ENCODE data around the gene PEX7. TPM values are rescaled to one million over a fixed set of nuclear protein-coding genes. Genes with fewer than 3 reads are reported as not detected.

The PEX7 gene
- total RNA-seq = 6.1 TPM

- Histone ChIP-seq H3K4me1 (ENCODE audit: insufficient read depth, low read length) (peaks cover 14% of the 10 kb centered on the region), H3K9me3 (ENCODE audit: low read depth, low read length) (no peaks in the 10 kb centered on the region), H3K4me3 (ENCODE audit: low read length) (peak within 1 kb of the TSS; percentile 64), H3K27me3 (ENCODE audit: insufficient read depth, low read length) (no peaks in the 10 kb centered on the region)
Measured at GRCh38 chr6:136822376-136823127, at the start of gene PEX7. Gene PEX7 (plus strand): TSS chr6:136822592. CDS start chr6:136822666, 74 bp downstream.

GRCh38 chr6:136772685-136773472 lies 49.5 kb upstream of the PEX7 start:
- peaks cover 64% of the 10 kb centered on the region for H3K4me1 ChIP-seq (ENCODE audit: insufficient read depth, low read length)
- H3K9me3 ChIP-seq (ENCODE audit: low read depth, low read length) = no peaks in the 10 kb centered on the region
- no peak overlapping the region for H3K4me3 ChIP-seq (ENCODE audit: low read length)
- H3K27me3 ChIP-seq (ENCODE audit: insufficient read depth, low read length) = no peaks in the 10 kb centered on the region

GRCh38 chr6:136773473-136773796 lies 49.0 kb upstream of the PEX7 start:
- no peak overlapping the region for H3K4me3 ChIP-seq (ENCODE audit: low read length)
- no peaks in the 10 kb centered on the region for H3K27me3 ChIP-seq (ENCODE audit: insufficient read depth, low read length)
- no peaks in the 10 kb centered on the region for H3K9me3 ChIP-seq (ENCODE audit: low read depth, low read length)
- H3K4me1 ChIP-seq (ENCODE audit: insufficient read depth, low read length) = peaks cover 59% of the 10 kb centered on the region

GRCh38 chr6:136774228-136775041 lies 48.0 kb upstream of the PEX7 start:
- H3K27me3 ChIP-seq (ENCODE audit: insufficient read depth, low read length) = no peaks in the 10 kb centered on the region
- H3K4me3 ChIP-seq (ENCODE audit: low read length) = no peak overlapping the region
- no peaks in the 10 kb centered on the region for H3K9me3 ChIP-seq (ENCODE audit: low read depth, low read length)
- peaks cover 55% of the 10 kb centered on the region for H3K4me1 ChIP-seq (ENCODE audit: insufficient read depth, low read length)

GRCh38 chr6:136775081-136775480 lies 47.3 kb upstream of the PEX7 start:
- H3K4me1 ChIP-seq (ENCODE audit: insufficient read depth, low read length) = peaks cover 61% of the 10 kb centered on the region
- H3K27me3 ChIP-seq (ENCODE audit: insufficient read depth, low read length) = no peaks in the 10 kb centered on the region
- H3K9me3 ChIP-seq (ENCODE audit: low read depth, low read length) = no peaks in the 10 kb centered on the region
- no peak overlapping the region for H3K4me3 ChIP-seq (ENCODE audit: low read length)

GRCh38 chr6:136775548-136775947 lies 46.8 kb upstream of the PEX7 start:
- Histone ChIP-seq H3K4me1 (ENCODE audit: insufficient read depth, low read length) (peaks cover 61% of the 10 kb centered on the region), H3K9me3 (ENCODE audit: low read depth, low read length) (no peaks in the 10 kb centered on the region), H3K27me3 (ENCODE audit: insufficient read depth, low read length) (no peaks in the 10 kb centered on the region), H3K4me3 (ENCODE audit: low read length) (no peak overlapping the region)

- Histone ChIP-seq H3K27me3 (ENCODE audit: insufficient read depth, low read length) (no peaks in the 10 kb centered on the region), H3K4me1 (ENCODE audit: insufficient read depth, low read length) (peaks cover 60% of the 10 kb centered on the region), H3K4me3 (ENCODE audit: low read length) (no peak overlapping the region), H3K9me3 (ENCODE audit: low read depth, low read length) (no peaks in the 10 kb centered on the region)
Measured at GRCh38 chr6:136777651-136778050, 44.7 kb upstream of the PEX7 start.

GRCh38 chr6:136779682-136780081 lies 42.7 kb upstream of the PEX7 start:
- no peaks in the 10 kb centered on the region for H3K27me3 ChIP-seq (ENCODE audit: insufficient read depth, low read length)
- H3K4me1 ChIP-seq (ENCODE audit: insufficient read depth, low read length) = peaks cover 60% of the 10 kb centered on the region
- no peak overlapping the region for H3K4me3 ChIP-seq (ENCODE audit: low read length)

GRCh38 chr6:136780972-136781371 lies 41.4 kb upstream of the PEX7 start:
- Histone ChIP-seq H3K27me3 (ENCODE audit: insufficient read depth, low read length) (no peaks in the 10 kb centered on the region), H3K4me1 (ENCODE audit: insufficient read depth, low read length) (peaks cover 62% of the 10 kb centered on the region), H3K9me3 (ENCODE audit: low read depth, low read length) (no peaks in the 10 kb centered on the region), H3K4me3 (ENCODE audit: low read length) (no peak overlapping the region)

More at GRCh38 chr6:136779682-136780081, 42.7 kb upstream of the PEX7 start:
- no peaks in the 10 kb centered on the region for H3K9me3 ChIP-seq (ENCODE audit: low read depth, low read length)

- peaks cover 70% of the 10 kb centered on the region for H3K4me1 ChIP-seq (ENCODE audit: insufficient read depth, low read length)
Measured at GRCh38 chr6:136782021-136782770, 40.2 kb upstream of the PEX7 start.

GRCh38 chr6:136783021-136783420 lies 39.4 kb upstream of the PEX7 start:
- H3K27me3 ChIP-seq (ENCODE audit: insufficient read depth, low read length) = no peaks in the 10 kb centered on the region
- no peak overlapping the region for H3K4me3 ChIP-seq (ENCODE audit: low read length)
- H3K9me3 ChIP-seq (ENCODE audit: low read depth, low read length) = no peaks in the 10 kb centered on the region
- peaks cover 78% of the 10 kb centered on the region for H3K4me1 ChIP-seq (ENCODE audit: insufficient read depth, low read length)

More at GRCh38 chr6:136782021-136782770, 40.2 kb upstream of the PEX7 start:
- Histone ChIP-seq H3K9me3 (ENCODE audit: low read depth, low read length) (no peaks in the 10 kb centered on the region), H3K4me3 (ENCODE audit: low read length) (no peak overlapping the region), H3K27me3 (ENCODE audit: insufficient read depth, low read length) (no peaks in the 10 kb centered on the region)

- H3K4me3 ChIP-seq (ENCODE audit: low read length) = peak overlapping the region; percentile 60
Measured at GRCh38 chr6:136783495-136784270, 38.7 kb upstream of the PEX7 start.

GRCh38 chr6:136784271-136784664 lies 38.1 kb upstream of the PEX7 start:
- Histone ChIP-seq H3K9me3 (ENCODE audit: low read depth, low read length) (no peaks in the 10 kb centered on the region), H3K4me3 (ENCODE audit: low read length) (peak overlapping the region; percentile 60), H3K4me1 (ENCODE audit: insufficient read depth, low read length) (peaks cover 90% of the 10 kb centered on the region), H3K27me3 (ENCODE audit: insufficient read depth, low read length) (no peaks in the 10 kb centered on the region)

More at GRCh38 chr6:136783495-136784270, 38.7 kb upstream of the PEX7 start:
- H3K27me3 ChIP-seq (ENCODE audit: insufficient read depth, low read length) = no peaks in the 10 kb centered on the region
- peaks cover 85% of the 10 kb centered on the region for H3K4me1 ChIP-seq (ENCODE audit: insufficient read depth, low read length)
- H3K9me3 ChIP-seq (ENCODE audit: low read depth, low read length) = no peaks in the 10 kb centered on the region

Data from mononuclear cell (primary cell).